ENCODE measurements around the gene ZNF136. TPM values are rescaled to one million over a fixed set of nuclear protein-coding genes. Genes with fewer than 3 reads are reported as not detected.

ZNF136 gene
- total RNA-seq, 1 experiment from 2014 or later = 4.0 TPM

- intact Hi-C loops (cut with micrococcal nuclease) = no loop called here
- RAD21 ChIA-PET (ENCODE audit: low non-redundant PET in 1 of 2, low total read pairs in 2 of 2, uncharacterized antibody in 2 of 2, unreplicated experiment in 2 of 2) = no interaction called here
- POLR2A ChIA-PET = no interaction called here
Observed at GRCh38 chr19:12166626-12167025, 3.7 kb downstream of the ZNF136 start.

More at GRCh38 chr19:12166626-12167025, 3.7 kb downstream of the ZNF136 start:
- no TSS peak for BruUV-seq (replicated peaks)
- no peaks in the 10 kb centered on the region for H3K36me3 ChIP-seq (ENCODE audit: control insufficient read depth in 1 of 2, insufficient read depth in 2 of 2, low read length in 2 of 2)
- H3K4me2 ChIP-seq (ENCODE audit: low read length) = no peak overlapping the region
- H3K27me3 ChIP-seq (ENCODE audit: insufficient read depth, low read length) = no peaks in the 10 kb centered on the region
- TF ChIP-seq ZBTB33 (IDR thresholded peaks at IDR 0.05; ENCODE audit: extremely low read depth, insufficient replicate concordance, low read length) = no peak
- no peak for TF ChIP-seq SP1 (IDR thresholded peaks at IDR 0.05; ENCODE audit: low read depth)
- no peak for TF ChIP-seq MAX (IDR thresholded peaks at IDR 0.05)
- TF ChIP-seq EGR1 (IDR thresholded peaks at IDR 0.05; ENCODE audit: low read depth) = no peak
- TF ChIP-seq CEBPB (IDR thresholded peaks at IDR 0.05; ENCODE audit: low read depth) = no peak
- no peak for TF ChIP-seq JUND (IDR thresholded peaks at IDR 0.05)
- no peak for TF ChIP-seq CBX3 (IDR thresholded peaks at IDR 0.05; ENCODE audit: low read depth)
- TF ChIP-seq POLR2A (IDR thresholded peaks at IDR 0.05; ENCODE audit: borderline replicate concordance, extremely low read depth, insufficient read depth, insufficient read length) = no peak
- TF ChIP-seq SRF (IDR thresholded peaks at IDR 0.05; ENCODE audit: low read depth) = no peak
- no peak for TF ChIP-seq ATF3 (IDR thresholded peaks at IDR 0.05)
- TF ChIP-seq RAD21 (IDR thresholded peaks at IDR 0.05; ENCODE audit: low read depth) = no peak
- no peak for TF ChIP-seq SIN3A (IDR thresholded peaks at IDR 0.05; ENCODE audit: low read depth)
- TF ChIP-seq YY1 (IDR thresholded peaks at IDR 0.05; ENCODE audit: extremely low read depth, insufficient replicate concordance, low read depth, low read length) = no peak
- no peak for TF ChIP-seq EZH2phosphoT487 (IDR thresholded peaks at IDR 0.05; ENCODE audit: borderline replicate concordance)
- TF ChIP-seq ZFX (IDR thresholded peaks at IDR 0.05) = no peak
- no peak overlapping the region for H3K9ac ChIP-seq (ENCODE audit: low read length)
- no peaks in the 10 kb centered on the region for H3K9me2 ChIP-seq (ENCODE audit: insufficient read depth)
- H3K79me2 ChIP-seq (ENCODE audit: insufficient read depth, low read length) = no peaks in the 10 kb centered on the region; the same call in 1 of the 2 replicates
- no peak overlapping the region for H2AFZ ChIP-seq (ENCODE audit: low read depth, low read length, poor library complexity, severe bottlenecking)
- peaks cover 5 to 8% of the 10 kb centered on the region in 2 experiments; a peak in 2 of 4 replicates for H3K9me3 ChIP-seq (ENCODE audit: control insufficient read depth in 1 of 2, insufficient read depth in 1 of 2, low read depth in 1 of 2, low read length in 2 of 2)
- CTCF ChIA-PET = no interaction called here
- no peak overlapping the region for H3K27ac ChIP-seq (ENCODE audit: low read depth, low read length)
- H4K20me1 ChIP-seq (ENCODE audit: insufficient read depth) = no peaks in the 10 kb centered on the region
- ATAC-seq = no peak
- no peak for DNase-seq (ENCODE audit: low read depth, low spot score)
- peaks cover 0 to 3% of the 10 kb centered on the region in 2 experiments; a peak in 1 of 4 replicates for H3K4me1 ChIP-seq (ENCODE audit: control insufficient read depth in 1 of 2, insufficient read depth in 2 of 2, low read length in 2 of 2)
- H3K4me3 ChIP-seq (replicated peaks in 1 of 2; ENCODE audit: low read depth in 1 of 2, low read length in 2 of 2) = no peak overlapping the region

All from HCT116 (cell line).